T-helper 22 cell (primary cell): ENCODE data around the gene ZNF710.
"Not testable (repeated sequence)": the region's sequence is repeated elsewhere in the genome, so short reads cannot be mapped to it uniquely, and the experiment has no call there.

Experiments used
- DNase-seq: peaks from one replicate; pipeline ENCODE4 v3.0.0-alpha.2; 2020; ENCODE audit warnings: low read depth

The ZNF710 gene

GRCh38 chr15:90001062-90001682, at the start of gene ZNF710:
Gene ZNF710 (plus strand): TSS chr15:90001324. CDS start chr15:90067138, 65,814 bp downstream.
- no peak for DNase-seq

GRCh38 chr15:89954541-89954940, 46.6 kb upstream of the ZNF710 start:
- no peak for DNase-seq

GRCh38 chr15:89955449-89955998, 45.6 kb upstream of the ZNF710 start:
- DNase-seq: not testable (repeated sequence)

GRCh38 chr15:89958107-89958805, 42.9 kb upstream of the ZNF710 start:
- no peak for DNase-seq

- no peak for DNase-seq
These were observed 37.6 kb upstream of the ZNF710 start for GRCh38 chr15:89963301-89964231.

- no peak for DNase-seq
These were observed 36.7 kb upstream of the ZNF710 start for GRCh38 chr15:89964232-89964954.

GRCh38 chr15:89967881-89968280, 33.2 kb upstream of the ZNF710 start:
- DNase-seq: no peak

GRCh38 chr15:89971592-89971997, 29.5 kb upstream of the ZNF710 start:
- DNase-seq: no peak

GRCh38 chr15:89972085-89972484, 29.0 kb upstream of the ZNF710 start:
- DNase-seq: no peak

- no peak for DNase-seq
These were observed 25.5 kb upstream of the ZNF710 start for GRCh38 chr15:89975482-89976245.

- no peak for DNase-seq
These were observed 24.9 kb upstream of the ZNF710 start for GRCh38 chr15:89976246-89976600.

- DNase-seq: not testable (repeated sequence)
These were observed 23.3 kb upstream of the ZNF710 start for GRCh38 chr15:89977836-89978235.

- DNase-seq: no peak
These were observed 22.2 kb upstream of the ZNF710 start for GRCh38 chr15:89978914-89979313.

- DNase-seq: no peak
These were observed 20.2 kb upstream of the ZNF710 start for GRCh38 chr15:89980896-89981295.

GRCh38 chr15:89982315-89983055, 18.6 kb upstream of the ZNF710 start:
- no peak for DNase-seq

GRCh38 chr15:89984001-89984400, 17.1 kb upstream of the ZNF710 start:
- no peak for DNase-seq

GRCh38 chr15:89984421-89985010, 16.6 kb upstream of the ZNF710 start:
- DNase-seq: no peak

GRCh38 chr15:89985111-89985510, 16.0 kb upstream of the ZNF710 start:
- DNase-seq: no peak

GRCh38 chr15:89991312-89991711, 9.8 kb upstream of the ZNF710 start:
- DNase-seq: no peak

- no peak for DNase-seq
These were observed 7.8 kb upstream of the ZNF710 start for GRCh38 chr15:89993349-89993748.
